Inflammatory macrophage treated with lipopolysaccharide for 4 hours (primary cell): ENCODE measurements around the gene SYCP2.
A peak's percentile ranks its signal among the peaks of the same experiment; 100 is the strongest.

Experiments used
- DNase-seq: peaks from one replicate; pipeline ENCODE4 v3.0.0-alpha.2; 2020

SYCP2 gene

GRCh38 chr20:59944726-59945125 is 11.3 kb upstream of the SYCP2 start:
- no peak for DNase-seq

GRCh38 chr20:59942245-59942644 is 8.8 kb upstream of the SYCP2 start:
- no peak for DNase-seq

- no peak for DNase-seq
These were observed 7.5 kb upstream of the SYCP2 start for GRCh38 chr20:59940956-59941294.

GRCh38 chr20:59940129-59940955 is 6.9 kb upstream of the SYCP2 start, which contains the start of the genes FAM217B and PPP1R3D:
FAM217B (plus strand) TSS chr20:59940389; CDS start chr20:59943944, 3,555 bp downstream.
PPP1R3D (minus strand) TSS chr20:59940305; CDS start chr20:59939931, 374 bp downstream.
- peak; percentile 97 for DNase-seq

GRCh38 chr20:59939879-59940128 is 6.4 kb upstream of the SYCP2 start:
- DNase-seq = peak; percentile 36

- DNase-seq = no peak
These were observed 5.8 kb upstream of the SYCP2 start for GRCh38 chr20:59939052-59939878.

GRCh38 chr20:59938696-59939051 is 5.2 kb upstream of the SYCP2 start:
- no peak for DNase-seq

GRCh38 chr20:59938221-59938620 is 4.8 kb upstream of the SYCP2 start:
- DNase-seq = no peak

- peak; percentile 43 for DNase-seq
These were observed 3.7 kb upstream of the SYCP2 start for GRCh38 chr20:59937150-59937549.

GRCh38 chr20:59936409-59936808 is 3.0 kb upstream of the SYCP2 start:
- no peak for DNase-seq

GRCh38 chr20:59935457-59936185 is 2.2 kb upstream of the SYCP2 start:
- no peak for DNase-seq

- DNase-seq = peak; percentile 67
These were observed 580 bp upstream of the SYCP2 start for GRCh38 chr20:59933849-59934585.

GRCh38 chr20:59932616-59933295 is 681 bp downstream of the SYCP2 start:
- no peak for DNase-seq

- no peak for DNase-seq
These were observed 1.7 kb downstream of the SYCP2 start for GRCh38 chr20:59931511-59932312.

- no peak for DNase-seq
These were observed 7.5 kb downstream of the SYCP2 start for GRCh38 chr20:59925899-59926298.

GRCh38 chr20:59925359-59925758 is 8.1 kb downstream of the SYCP2 start:
- DNase-seq = no peak

GRCh38 chr20:59923514-59923913 is 9.9 kb downstream of the SYCP2 start:
- no peak for DNase-seq

- no peak for DNase-seq
These were observed 12.5 kb downstream of the SYCP2 start for GRCh38 chr20:59920944-59921343.

- DNase-seq = peak; percentile 73
These were observed 20.8 kb downstream of the SYCP2 start for GRCh38 chr20:59912609-59913008.

- DNase-seq = no peak
These were observed 22.4 kb downstream of the SYCP2 start for GRCh38 chr20:59911041-59911440.

GRCh38 chr20:59908855-59909254 is 24.6 kb downstream of the SYCP2 start:
- no peak for DNase-seq
